Measurements from ENCODE around the gene PAGR1. TPM values are rescaled to one million over a fixed set of nuclear protein-coding genes. Genes with fewer than 3 reads are reported as not detected.

Gene PAGR1
- total and polyA plus RNA-seq, 2 donors (not counting 1 experiment from before 2014, with no cell fraction given): 17.8 to 28.4 TPM

DNA sequence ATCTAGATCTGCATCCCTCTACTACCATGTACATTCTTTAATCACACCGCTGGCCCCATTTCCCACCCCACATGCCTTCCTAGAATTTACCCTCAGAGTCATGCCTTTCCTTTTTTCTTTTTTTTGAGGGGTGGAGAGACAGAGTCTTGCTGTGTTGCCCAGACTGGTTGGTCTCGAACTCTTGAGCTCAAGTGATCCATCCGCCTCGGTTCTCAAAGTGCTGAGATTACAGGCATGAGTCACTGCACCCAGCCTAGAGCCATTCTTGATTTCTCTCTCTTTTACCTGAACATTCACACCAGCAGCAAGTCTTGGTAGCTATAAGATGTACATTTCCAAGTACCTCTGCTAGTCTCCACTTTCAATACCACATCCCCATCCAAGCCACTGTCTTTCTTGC is 2.1 kb downstream of the PAGR1 start:
- Histone ChIP-seq H3K27me3 (replicated peaks in 1 of 4; ENCODE audit: control extremely low read depth in 1 of 4, control insufficient read depth in 3 of 4, insufficient read depth in 4 of 4, low read length in 3 of 4) (no peaks in the 10 kb centered on the region), H3K36me3 (replicated peaks in 1 of 2; ENCODE audit: control extremely low read depth in 1 of 2, control insufficient read depth in 1 of 2, extremely low read depth in 1 of 2, insufficient read depth in 2 of 2, low read length in 1 of 2) (peaks cover 0 to 22% of the 10 kb centered on the region in 2 experiments), H2AFZ (ENCODE audit: insufficient read depth, low read depth, low read length, poor library complexity, severe bottlenecking) (no peak overlapping the region), H3K4me3 (ENCODE audit: control extremely low read depth in 1 of 5, extremely low read depth in 1 of 5, insufficient read depth in 1 of 5, low read depth in 2 of 5, low read length in 4 of 5) (no peak overlapping the region), H3K79me2 (ENCODE audit: control insufficient read depth, insufficient read depth, low read length) (peaks cover 65% of the 10 kb centered on the region), H4K20me1 (ENCODE audit: control insufficient read depth, insufficient read depth, low read length, poor library complexity, severe bottlenecking) (peaks cover 51% of the 10 kb centered on the region), H3K4me2 (replicated peaks; ENCODE audit: low read depth, low read length, poor library complexity, severe bottlenecking) (peak overlapping the region; percentile 25), H3K9me3 (ENCODE audit: control extremely low read depth in 1 of 3, control insufficient read depth in 2 of 3, insufficient read depth in 1 of 3, low read length in 2 of 3) (no peaks in the 10 kb centered on the region), H3K27ac (ENCODE audit: low read length in 2 of 2) (no peak overlapping the region), H3K4me1 (ENCODE audit: control insufficient read depth in 2 of 2, insufficient read depth in 2 of 2, low read length in 2 of 2) (peaks cover 41 to 61% of the 10 kb centered on the region in 2 donors), H3K9ac (ENCODE audit: low read length) (no peak overlapping the region)
- peak overlapping the region; percentile 83 for H3K4me3 Mint-ChIP-seq
- CTCF ChIA-PET: interaction anchor here (1.5 to 5.7 kb wide), 5 partner anchors 11 to 127 kb away, joined by 3 to 66 read pairs (median 29); partner anchors contain the start of genes KIF22 and MAZ
- H3K27ac Mint-ChIP-seq: peak overlapping the region; percentile 75
- POLR2A ChIA-PET: interaction anchor here (0.6 to 1.8 kb wide), 3 partner anchors 8 to 115 kb away, joined by 4 to 7 read pairs (median 5); no protein-coding TSS in a partner anchor
- DNase-seq: peak; percentile 5
- TF ChIP-seq, protein P1, sequence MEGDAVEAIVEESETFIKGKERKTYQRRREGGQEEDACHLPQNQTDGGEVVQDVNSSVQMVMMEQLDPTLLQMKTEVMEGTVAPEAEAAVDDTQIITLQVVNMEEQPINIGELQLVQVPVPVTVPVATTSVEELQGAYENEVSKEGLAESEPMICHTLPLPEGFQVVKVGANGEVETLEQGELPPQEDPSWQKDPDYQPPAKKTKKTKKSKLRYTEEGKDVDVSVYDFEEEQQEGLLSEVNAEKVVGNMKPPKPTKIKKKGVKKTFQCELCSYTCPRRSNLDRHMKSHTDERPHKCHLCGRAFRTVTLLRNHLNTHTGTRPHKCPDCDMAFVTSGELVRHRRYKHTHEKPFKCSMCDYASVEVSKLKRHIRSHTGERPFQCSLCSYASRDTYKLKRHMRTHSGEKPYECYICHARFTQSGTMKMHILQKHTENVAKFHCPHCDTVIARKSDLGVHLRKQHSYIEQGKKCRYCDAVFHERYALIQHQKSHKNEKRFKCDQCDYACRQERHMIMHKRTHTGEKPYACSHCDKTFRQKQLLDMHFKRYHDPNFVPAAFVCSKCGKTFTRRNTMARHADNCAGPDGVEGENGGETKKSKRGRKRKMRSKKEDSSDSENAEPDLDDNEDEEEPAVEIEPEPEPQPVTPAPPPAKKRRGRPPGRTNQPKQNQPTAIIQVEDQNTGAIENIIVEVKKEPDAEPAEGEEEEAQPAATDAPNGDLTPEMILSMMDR (IDR thresholded peaks at IDR 0.05): no peak
- no peak for TF ChIP-seq EZH2 (IDR thresholded peaks at IDR 0.05; ENCODE audit: borderline replicate concordance, insufficient read depth, low read depth, low read length, poor library complexity, severe bottlenecking)
- WGBS (ENCODE audit: insufficient coverage): 96% methylated on average over 3 of the region's 4 CpGs
- intact Hi-C loops (cut with micrococcal nuclease): loop anchor here (5.0 to 10.0 kb wide), 2 partner anchors 154 to 223 kb away; partner anchors contain the start of gene TAOK2
- H3K9me3 Mint-ChIP-seq (ENCODE audit: insufficient read depth): no peaks in the 10 kb centered on the region
- peaks cover 68% of the 10 kb centered on the region for H3K4me1 Mint-ChIP-seq
- ATAC-seq (ENCODE audit: low read depth): no peak
- no peaks in the 10 kb centered on the region for H3K27me3 Mint-ChIP-seq

DNA sequence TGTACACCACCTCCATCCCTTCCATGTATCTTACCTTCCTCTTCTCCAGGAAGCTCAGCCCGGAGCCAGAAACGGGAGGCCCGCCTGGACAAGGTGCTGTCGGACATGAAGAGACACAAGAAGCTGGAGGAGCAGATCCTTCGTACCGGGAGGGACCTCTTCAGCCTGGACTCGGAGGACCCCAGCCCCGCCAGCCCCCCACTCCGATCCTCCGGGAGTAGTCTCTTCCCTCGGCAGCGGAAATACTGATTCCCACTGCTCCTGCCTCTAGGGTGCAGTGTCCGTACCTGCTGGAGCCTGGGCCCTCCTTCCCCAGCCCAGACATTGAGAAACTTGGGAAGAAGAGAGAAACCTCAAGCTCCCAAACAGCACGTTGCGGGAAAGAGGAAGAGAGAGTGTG is 3.6 kb downstream of the PAGR1 start:
- TF ChIP-seq, protein P1 (IDR thresholded peaks at IDR 0.05): no peak
- no peak for TF ChIP-seq EZH2 (IDR thresholded peaks at IDR 0.05; ENCODE audit: borderline replicate concordance, insufficient read depth, low read depth, low read length, poor library complexity, severe bottlenecking)
- H2AFZ ChIP-seq (ENCODE audit: insufficient read depth, low read depth, low read length, poor library complexity, severe bottlenecking): no peak overlapping the region
- CTCF ChIA-PET: interaction anchor here (0.6 to 5.7 kb wide), 8 partner anchors 8 to 150 kb away, joined by 3 to 66 read pairs (median 6); partner anchors contain the start of genes KIF22 and MAZ
- peak overlapping the region; percentile 96 for H3K4me3 Mint-ChIP-seq
- H3K9ac ChIP-seq (ENCODE audit: low read length): no peak overlapping the region
- peaks cover 65% of the 10 kb centered on the region for H4K20me1 ChIP-seq (ENCODE audit: control insufficient read depth, insufficient read depth, low read length, poor library complexity, severe bottlenecking)
- H3K79me2 ChIP-seq (ENCODE audit: control insufficient read depth, insufficient read depth, low read length): peaks cover 80% of the 10 kb centered on the region
- H3K27me3 Mint-ChIP-seq: no peaks in the 10 kb centered on the region
- peak overlapping the region; percentile 73 for H3K4me2 ChIP-seq (replicated peaks; ENCODE audit: low read depth, low read length, poor library complexity, severe bottlenecking)
- H3K4me1 Mint-ChIP-seq: peaks cover 69% of the 10 kb centered on the region
- ATAC-seq (ENCODE audit: low read depth) (no peak), DNase-seq (no peak)
- POLR2A ChIA-PET: interaction anchor here (0.7 to 1.8 kb wide), 3 partner anchors 11 to 21 kb away, joined by 3 to 7 read pairs (median 3); no protein-coding TSS in a partner anchor
- intact Hi-C loops (cut with micrococcal nuclease): loop anchor here (5.0 to 10.0 kb wide), 2 partner anchors 153 to 225 kb away; partner anchors contain the start of gene TAOK2
- peaks cover 41 to 61% of the 10 kb centered on the region in 2 donors for H3K4me1 ChIP-seq (ENCODE audit: control insufficient read depth in 2 of 2, insufficient read depth in 2 of 2, low read length in 2 of 2)
- H3K36me3 ChIP-seq (replicated peaks in 1 of 2; ENCODE audit: control extremely low read depth in 1 of 2, control insufficient read depth in 1 of 2, extremely low read depth in 1 of 2, insufficient read depth in 2 of 2, low read length in 1 of 2): peaks cover 0 to 22% of the 10 kb centered on the region in 2 experiments
- H3K27ac Mint-ChIP-seq: peak overlapping the region; percentile 95
- WGBS (ENCODE audit: insufficient coverage): 95% methylated on average over 13 of the region's 15 CpGs
- peak overlapping the region in 1 of 2 donors; percentile 95 for H3K27ac ChIP-seq (ENCODE audit: low read length in 2 of 2)
- H3K9me3 Mint-ChIP-seq (ENCODE audit: insufficient read depth): no peaks in the 10 kb centered on the region
- no peaks in the 10 kb centered on the region for H3K9me3 ChIP-seq (ENCODE audit: control extremely low read depth in 1 of 3, control insufficient read depth in 2 of 3, insufficient read depth in 1 of 3, low read length in 2 of 3)
- H3K4me3 ChIP-seq (ENCODE audit: control extremely low read depth in 1 of 5, extremely low read depth in 1 of 5, insufficient read depth in 1 of 5, low read depth in 2 of 5, low read length in 4 of 5): no peak overlapping the region
- H3K27me3 ChIP-seq (replicated peaks in 1 of 4; ENCODE audit: control extremely low read depth in 1 of 4, control insufficient read depth in 3 of 4, insufficient read depth in 4 of 4, low read length in 3 of 4): no peaks in the 10 kb centered on the region
